ENCODE results near the gene P3H3. TPM values are rescaled to one million over a fixed set of nuclear protein-coding genes. Genes with fewer than 3 reads are reported as not detected.

P3H3 gene
- total and polyA plus RNA-seq, 3 donors from 2014 or later: 13.1 to 19.2 (median 18.8) TPM

- Histone ChIP-seq H3K4me3 (no peak overlapping the region), H3K27ac (no peak overlapping the region), H3K4me1 (peaks cover 15% of the 10 kb centered on the region), H3K36me3 (ENCODE audit: low read depth, missing control alignments) (no peaks in the 10 kb centered on the region), H3K27me3 (no peaks in the 10 kb centered on the region), H3K9me3 (no peaks in the 10 kb centered on the region)
- no peak for TF ChIP-seq POLR2A (IDR thresholded peaks at IDR 0.05)
- TF ChIP-seq CTCF (IDR thresholded peaks at IDR 0.05): no peak
- WGBS, 2 donors: 67 to 86% methylated on average over 3 to 12 of the region's 12 CpGs
- no peak for DNase-seq
- intact Hi-C loops (cut with DNase I; ENCODE audit: low total_unique reads): loop anchor here (10.0 kb wide), 1 partner anchor 49 kb away; the partner anchor contains the start of gene LAG3
These were observed 4.8 kb upstream of the P3H3 start for GRCh38 chr12:6823182-6824084.

- intact Hi-C loops (cut with DNase I; ENCODE audit: low total_unique reads): loop anchor here (10.0 kb wide), 1 partner anchor 49 kb away; the partner anchor contains the start of gene LAG3
- Histone ChIP-seq H3K27ac (no peak overlapping the region), H3K4me3 (no peak overlapping the region), H3K9me3 (no peaks in the 10 kb centered on the region), H3K36me3 (ENCODE audit: low read depth, missing control alignments) (no peaks in the 10 kb centered on the region), H3K27me3 (no peaks in the 10 kb centered on the region), H3K4me1 (peaks cover 15% of the 10 kb centered on the region)
- no peak for DNase-seq
- WGBS, 2 donors: 91% methylated on average over 10 to 37 of the region's 37 CpGs
- TF ChIP-seq CTCF (IDR thresholded peaks at IDR 0.05): no peak
- TF ChIP-seq POLR2A (IDR thresholded peaks at IDR 0.05): no peak
These were observed 4.0 kb upstream of the P3H3 start for GRCh38 chr12:6824085-6824775.

GRCh38 chr12:6824901-6825381 is 3.3 kb upstream of the P3H3 start:
- no peak for DNase-seq
- no peak for TF ChIP-seq CTCF (IDR thresholded peaks at IDR 0.05)
- no peak for TF ChIP-seq POLR2A (IDR thresholded peaks at IDR 0.05)
- Histone ChIP-seq H3K27ac (no peak overlapping the region), H3K27me3 (no peaks in the 10 kb centered on the region), H3K9me3 (no peaks in the 10 kb centered on the region), H3K36me3 (ENCODE audit: low read depth, missing control alignments) (no peaks in the 10 kb centered on the region), H3K4me3 (no peak overlapping the region), H3K4me1 (peaks cover 15% of the 10 kb centered on the region)
- 50 to 57% methylated on average over 12 of the region's 12 CpGs for WGBS, 2 donors
- intact Hi-C loops (cut with DNase I; ENCODE audit: low total_unique reads): loop anchor here (10.0 kb wide), 1 partner anchor 50 kb away; the partner anchor contains the start of gene LAG3

DNA sequence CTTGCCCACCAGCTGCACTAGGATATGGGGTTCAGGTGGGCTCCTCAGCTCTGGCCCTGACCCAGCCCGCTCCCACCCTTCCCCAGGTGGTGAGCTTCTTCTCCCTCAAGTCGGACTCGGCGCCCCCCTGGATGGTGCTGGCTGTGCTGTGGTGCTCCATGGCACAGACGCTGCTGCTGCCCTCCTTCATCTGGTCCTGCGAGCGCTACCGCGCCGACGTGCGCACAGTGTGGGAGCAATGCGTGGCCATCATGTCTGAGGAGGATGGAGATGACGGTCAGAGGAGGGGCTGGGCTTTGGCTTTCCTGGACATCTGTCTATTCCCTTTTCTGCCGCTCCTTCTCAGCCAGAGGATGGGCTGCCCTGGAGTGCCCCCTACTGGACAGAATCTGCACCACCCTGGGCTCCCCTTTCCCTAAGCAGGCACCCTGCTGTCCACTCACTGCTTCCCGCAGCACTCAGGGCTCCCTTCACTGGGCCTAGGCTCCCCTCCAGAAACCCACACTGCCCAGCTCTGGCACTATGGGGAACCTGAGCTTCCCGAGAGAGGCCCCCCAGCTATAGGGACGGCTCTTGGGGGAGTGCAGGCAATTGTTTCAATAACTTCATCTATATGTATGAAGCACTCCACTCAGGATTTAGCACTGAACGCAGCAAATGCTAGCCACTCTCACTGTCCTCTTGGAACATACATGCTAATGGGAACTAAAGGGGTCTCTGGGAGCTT is 2.6 kb upstream of the P3H3 start:
- Histone ChIP-seq H3K4me3 (no peak overlapping the region), H3K4me1 (peaks cover 15% of the 10 kb centered on the region), H3K27ac (no peak overlapping the region), H3K9me3 (no peaks in the 10 kb centered on the region), H3K36me3 (ENCODE audit: low read depth, missing control alignments) (no peaks in the 10 kb centered on the region), H3K27me3 (no peaks in the 10 kb centered on the region)
- TF ChIP-seq CTCF (IDR thresholded peaks at IDR 0.05) (peak; percentile 89 to 92 (median 89)), POLR2A (IDR thresholded peaks at IDR 0.05) (no peak)
- intact Hi-C loops (cut with DNase I; ENCODE audit: low total_unique reads): loop anchor here (10.0 kb wide), 1 partner anchor 51 kb away; the partner anchor contains the start of gene LAG3
- 18 to 52% methylated on average over 3 to 19 of the region's 19 CpGs for WGBS, 2 donors
- DNase-seq: peak; percentile 89

Data from testis (tissue), 3 donors.